ENCODE measurements around the gene C12orf60.
A peak's percentile ranks its signal among the peaks of the same experiment; 100 is the strongest.

C12orf60 gene

GRCh38 chr12:14836336-14837210 is 33.1 kb downstream of the C12orf60 start:
- no peak for DNase-seq (ENCODE audit: low spot score)

GRCh38 chr12:14839262-14839661 is 35.8 kb downstream of the C12orf60 start:
- no peak for DNase-seq (ENCODE audit: low spot score)

- no peak for DNase-seq (ENCODE audit: low spot score)
Measured at GRCh38 chr12:14840616-14841015, 37.1 kb downstream of the C12orf60 start.

- no peak for DNase-seq (ENCODE audit: low spot score)
Measured at GRCh38 chr12:14841761-14842160, 38.3 kb downstream of the C12orf60 start.

GRCh38 chr12:14842315-14842714 is 38.8 kb downstream of the C12orf60 start:
- DNase-seq (ENCODE audit: low spot score): no peak

- DNase-seq (ENCODE audit: low spot score): no peak
Measured at GRCh38 chr12:14843425-14843887, 40.0 kb downstream of the C12orf60 start, which contains the start of gene ART4. TSS of gene ART4 (minus strand) at chr12:14843526. CDS start at chr12:14843113, 413 bp downstream.

- no peak for DNase-seq (ENCODE audit: low spot score)
Measured at GRCh38 chr12:14844401-14844800, 40.9 kb downstream of the C12orf60 start.

- peak; percentile 72 for DNase-seq (ENCODE audit: low spot score)
Measured at GRCh38 chr12:14845350-14845750, 41.9 kb downstream of the C12orf60 start.

GRCh38 chr12:14846042-14846587 is 42.6 kb downstream of the C12orf60 start:
- no peak for DNase-seq (ENCODE audit: low spot score)

GRCh38 chr12:14846876-14847580 is 43.6 kb downstream of the C12orf60 start:
- DNase-seq (ENCODE audit: low spot score): no peak

GRCh38 chr12:14849661-14850060 is 46.2 kb downstream of the C12orf60 start:
- DNase-seq (ENCODE audit: low spot score): no peak

- no peak for DNase-seq (ENCODE audit: low spot score)
Measured at GRCh38 chr12:14850929-14851663, 47.6 kb downstream of the C12orf60 start.

GRCh38 chr12:14852880-14853279 is 49.4 kb downstream of the C12orf60 start:
- no peak for DNase-seq (ENCODE audit: low spot score)

- DNase-seq (ENCODE audit: low spot score): no peak
Measured at GRCh38 chr12:14853961-14854360, 50.5 kb downstream of the C12orf60 start.

GRCh38 chr12:14854586-14855183 is 51.2 kb downstream of the C12orf60 start:
- no peak for DNase-seq (ENCODE audit: low spot score)

- DNase-seq (ENCODE audit: low spot score): no peak
Measured at GRCh38 chr12:14858513-14858912, 55.0 kb downstream of the C12orf60 start.

- DNase-seq (ENCODE audit: low spot score): no peak
Measured at GRCh38 chr12:14860490-14860889, 57.0 kb downstream of the C12orf60 start.

GRCh38 chr12:14868916-14869506 is 65.5 kb downstream of the C12orf60 start:
- no peak for DNase-seq (ENCODE audit: low spot score)

- no peak for DNase-seq (ENCODE audit: low spot score)
Measured at GRCh38 chr12:14871247-14871646, 67.8 kb downstream of the C12orf60 start.

- no peak for DNase-seq (ENCODE audit: low spot score)
Measured at GRCh38 chr12:14871886-14872285, 68.4 kb downstream of the C12orf60 start.
